MCF 10A (cell line): Measurements from ENCODE around the gene ETF1. TPM values are rescaled to one million over a fixed set of nuclear protein-coding genes. Genes with fewer than 3 reads are reported as not detected.

Experiments used
- BruUV-seq: library from RNA; stranded (reverse); fragments of 400-500 nt; replicated peaks from 2 replicates; lab custom pipeline; 2021; lab: Mats Ljungman, UMichigan
- CTCF ChIA-PET: fragments of 300-600 bp; sonication (Branson Sonifier 250); formaldehyde crosslinking; extraction: SDS; loops from one replicate; lab custom pipeline; 2021; ENCODE audit warnings: antibody characterized with exemption, inconsistent platforms; lab: Yijun Ruan, JAX
- POLR2A ChIA-PET: fragments of 300-600, 350-650 bp; sonication (Branson Sonifier 250); formaldehyde crosslinking; extraction: SDS; loops from one replicate; lab custom pipeline; 2020; ENCODE audit warnings: antibody characterized with exemption, inconsistent platforms; lab: Yijun Ruan, JAX
- DNase-seq: peaks from one replicate; pipeline ENCODE4 v3.0.0-alpha.2; 2018; ENCODE audit not compliant: unreplicated experiment
- H3K27ac Mint-ChIP-seq: one replicate; pipeline ENCODE4 v1.8.0; 2022; ENCODE audit warnings: mild to moderate bottlenecking, low read depth, mixed read lengths; ENCODE audit not compliant: unreplicated experiment
- H3K27me3 Mint-ChIP-seq: one replicate; pipeline ENCODE4 v1.8.0; 2022; ENCODE audit warnings: mixed read lengths; ENCODE audit not compliant: insufficient read depth, unreplicated experiment
- H3K36me3 Mint-ChIP-seq: one replicate; pipeline ENCODE4 v1.8.0; 2022; ENCODE audit warnings: mild to moderate bottlenecking, moderate library complexity, mixed read lengths; ENCODE audit not compliant: insufficient read depth, unreplicated experiment
- H3K4me1 Mint-ChIP-seq: one replicate; pipeline ENCODE4 v1.8.0; 2022; ENCODE audit warnings: mixed read lengths; ENCODE audit not compliant: insufficient read depth, unreplicated experiment
- H3K4me3 Mint-ChIP-seq: one replicate; pipeline ENCODE4 v1.8.0; 2022; ENCODE audit warnings: mild to moderate bottlenecking, moderate library complexity, mixed read lengths; ENCODE audit not compliant: unreplicated experiment
- H3K9me3 Mint-ChIP-seq: one replicate; pipeline ENCODE4 v1.8.0; 2022; ENCODE audit warnings: mixed read lengths; ENCODE audit not compliant: unreplicated experiment
- CTCF ChIP-seq: fragments of 200-600 bp; IDR thresholded peaks from one replicate; pipeline ENCODE4 v1.8.0; 2022; ENCODE audit warnings: antibody characterized with exemption, mild to moderate bottlenecking; ENCODE audit not compliant: unreplicated experiment
- intact Hi-C: fragments of 100-400 bp; cut with micrococcal nuclease; formaldehyde crosslinking; loops from 2 replicates; pipeline ENCODE4 v1.14.1; 2022
- total RNA-seq: library from RNA; stranded (reverse); gene quantifications from 2 replicates; pipeline ENCODE4 v1.2.3, GENCODE V29; 2022

Gene ETF1
- total RNA-seq, 1 experiment from 2014 or later: 349 TPM

DNA sequence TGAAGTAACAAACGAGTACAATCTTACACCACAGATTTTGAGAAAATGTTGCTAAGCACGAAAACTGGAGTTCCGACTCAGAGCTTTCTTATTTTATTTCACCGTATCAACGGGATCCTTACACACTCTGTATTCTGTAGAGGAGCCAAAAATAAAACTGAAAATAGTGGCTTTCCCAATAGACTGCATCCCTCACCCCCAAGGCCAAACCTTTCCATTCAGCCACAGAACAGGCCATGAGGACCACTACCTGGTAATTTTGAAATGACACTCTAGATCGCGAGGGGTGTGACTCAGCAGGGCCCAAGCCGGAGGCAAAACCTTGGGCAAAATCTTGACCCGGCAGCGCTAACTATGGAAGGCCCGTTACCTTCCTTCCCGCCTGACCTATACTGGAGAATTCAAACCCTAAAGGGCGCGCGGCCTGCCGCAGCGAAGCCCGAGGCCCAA is 31.7 kb upstream of the ETF1 start:
- intact Hi-C loops: loop anchor here (1.0 to 2.0 kb wide), 2 partner anchors 32 to 180 kb away; partner anchors contain the start of gene ETF1
- no peaks in the 10 kb centered on the region for H3K9me3 Mint-ChIP-seq
- H3K27me3 Mint-ChIP-seq: no peaks in the 10 kb centered on the region
- no peak for DNase-seq
- H3K27ac Mint-ChIP-seq: peak overlapping the region; percentile 100
- TF ChIP-seq CTCF: no peak
- peak overlapping the region; percentile 95 for H3K4me3 Mint-ChIP-seq
- ChIA-PET CTCF (interaction anchor here (0.6 to 3.2 kb wide), 8 partner anchors 27 to 688 kb away, joined by 3 to 8 read pairs (median 4); no protein-coding TSS in a partner anchor), POLR2A (interaction anchor here (0.6 to 4.8 kb wide), 42 partner anchors 9 to 986 kb away, joined by 3 to 97 read pairs (median 6); partner anchors contain the start of genes BRD8, CTNNA1, EGR1 and ETF1)
- H3K4me1 Mint-ChIP-seq: peaks cover 23% of the 10 kb centered on the region
- no TSS peak for BruUV-seq
- H3K36me3 Mint-ChIP-seq: peaks cover 57% of the 10 kb centered on the region

- Mint-ChIP-seq H3K4me1 (peaks cover 26% of the 10 kb centered on the region), H3K27me3 (no peaks in the 10 kb centered on the region), H3K36me3 (peaks cover 63% of the 10 kb centered on the region), H3K9me3 (no peaks in the 10 kb centered on the region), H3K4me3 (peak overlapping the region; percentile 95), H3K27ac (peak overlapping the region; percentile 100)
- ChIA-PET POLR2A (interaction anchor here (0.6 to 4.8 kb wide), 28 partner anchors 8 to 720 kb away, joined by 3 to 97 read pairs (median 6); partner anchors contain the start of genes CTNNA1, EGR1, ETF1 and FAM53C), CTCF (interaction anchor here (0.7 to 2.2 kb wide), 5 partner anchors 27 to 688 kb away, joined by 3 to 8 read pairs (median 4); no protein-coding TSS in a partner anchor)
- no peak for DNase-seq
- no peak for TF ChIP-seq CTCF
- intact Hi-C loops: loop anchor here (2.0 kb wide), 1 partner anchor 31 kb away; the partner anchor contains the start of gene ETF1
- TSS peak; percentile 51 for BruUV-seq
Observed at GRCh38 chr5:138573949-138574670, 31.1 kb upstream of the ETF1 start.

DNA sequence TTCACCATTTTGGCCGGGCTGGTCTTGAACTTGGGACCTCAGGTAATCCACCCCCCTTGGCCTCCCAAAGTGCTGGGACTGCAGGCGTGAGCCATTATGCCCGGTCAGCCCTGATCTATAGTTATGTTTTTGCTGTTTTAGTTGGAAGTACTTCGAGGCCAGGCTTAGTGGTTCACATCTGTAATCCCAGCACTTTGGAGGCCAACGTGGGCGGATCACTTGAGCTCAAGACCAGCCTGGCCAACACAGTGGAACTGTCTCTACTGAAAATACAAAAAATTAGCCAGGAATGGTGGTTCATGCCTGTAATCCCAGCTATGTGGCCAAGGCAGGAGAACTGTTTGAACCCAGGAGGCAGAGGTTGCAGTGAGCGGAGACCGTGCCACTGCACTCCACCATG is 30.2 kb upstream of the ETF1 start:
- TF ChIP-seq CTCF: no peak
- intact Hi-C loops: no loop called here
- Mint-ChIP-seq H3K4me1 (peaks cover 32% of the 10 kb centered on the region), H3K9me3 (no peaks in the 10 kb centered on the region), H3K36me3 (peaks cover 72% of the 10 kb centered on the region), H3K4me3 (peak overlapping the region; percentile 95), H3K27me3 (no peaks in the 10 kb centered on the region), H3K27ac (peak overlapping the region; percentile 100)
- no peak for DNase-seq
- POLR2A ChIA-PET: interaction anchor here (0.6 to 4.8 kb wide), 13 partner anchors 10 to 699 kb away, joined by 3 to 97 read pairs (median 17); partner anchors contain the start of genes CTNNA1, EGR1, ETF1 and KIF20A
- BruUV-seq: no TSS peak
- CTCF ChIA-PET: interaction anchor here (1.2 kb wide), 1 partner anchor 69 kb away, joined by 5 read pairs; no protein-coding TSS in a partner anchor

- Mint-ChIP-seq H3K4me1 (peaks cover 34% of the 10 kb centered on the region), H3K9me3 (no peaks in the 10 kb centered on the region), H3K4me3 (no peak overlapping the region), H3K27ac (no peak overlapping the region), H3K27me3 (no peaks in the 10 kb centered on the region), H3K36me3 (peaks cover 96% of the 10 kb centered on the region)
- no TSS peak for BruUV-seq
- CTCF ChIA-PET: interaction anchor here (1.4 kb wide), 1 partner anchor 121 kb away, joined by 4 read pairs; no protein-coding TSS in a partner anchor
- POLR2A ChIA-PET: interaction anchor here (0.6 to 1.5 kb wide), 5 partner anchors 8 to 704 kb away, joined by 3 to 8 read pairs (median 4); partner anchors contain the start of gene ETF1
- intact Hi-C loops: no loop called here
- DNase-seq: no peak
- no peak for TF ChIP-seq CTCF
Observed at GRCh38 chr5:138570871-138571270, 27.8 kb upstream of the ETF1 start.
